AG08396 (cell line): ENCODE results near the gene TIMP2.
"Not testable (repeated sequence)": the region's sequence is repeated elsewhere in the genome, so short reads cannot be mapped to it uniquely, and the experiment has no call there.

Experiments
- DNase-seq: peaks from one replicate; pipeline ENCODE4 v3.0.0; 2012; ENCODE audit warnings: low spot score, mixed read lengths

The TIMP2 gene

GRCh38 chr17:78933025-78933958, 8.1 kb upstream of the TIMP2 start:
- DNase-seq: peak; percentile 94

GRCh38 chr17:78929908-78930775, 5.0 kb upstream of the TIMP2 start:
- DNase-seq: no peak

- DNase-seq: peak; percentile 90
Measured at GRCh38 chr17:78925662-78926555, 722 bp upstream of the TIMP2 start.

- peak; percentile 70 for DNase-seq
Measured at GRCh38 chr17:78924481-78925151, 571 bp downstream of the TIMP2 start.

- peak; percentile 62 for DNase-seq
Measured at GRCh38 chr17:78923660-78924453, 1.3 kb downstream of the TIMP2 start.

GRCh38 chr17:78922816-78923498, 2.2 kb downstream of the TIMP2 start:
- DNase-seq: no peak

- no peak for DNase-seq
Measured at GRCh38 chr17:78921437-78921971, 3.7 kb downstream of the TIMP2 start.

GRCh38 chr17:78920528-78920927, 4.7 kb downstream of the TIMP2 start:
- no peak for DNase-seq

- no peak for DNase-seq
Measured at GRCh38 chr17:78919861-78920450, 5.2 kb downstream of the TIMP2 start.

- no peak for DNase-seq
Measured at GRCh38 chr17:78918979-78919378, 6.2 kb downstream of the TIMP2 start.

GRCh38 chr17:78917451-78918275, 7.5 kb downstream of the TIMP2 start:
- no peak for DNase-seq

GRCh38 chr17:78915872-78916632, 9.1 kb downstream of the TIMP2 start:
- DNase-seq: no peak

- no peak for DNase-seq
Measured at GRCh38 chr17:78913115-78913514, 12.1 kb downstream of the TIMP2 start.

- no peak for DNase-seq
Measured at GRCh38 chr17:78912082-78912481, 13.1 kb downstream of the TIMP2 start.

GRCh38 chr17:78911543-78911942, 13.6 kb downstream of the TIMP2 start:
- DNase-seq: not testable (repeated sequence)

GRCh38 chr17:78910497-78911284, 14.5 kb downstream of the TIMP2 start:
- DNase-seq: no peak

- no peak for DNase-seq
Measured at GRCh38 chr17:78908426-78908825, 16.8 kb downstream of the TIMP2 start.
